ENCODE data around the gene NTM.

The NTM gene

DNA sequence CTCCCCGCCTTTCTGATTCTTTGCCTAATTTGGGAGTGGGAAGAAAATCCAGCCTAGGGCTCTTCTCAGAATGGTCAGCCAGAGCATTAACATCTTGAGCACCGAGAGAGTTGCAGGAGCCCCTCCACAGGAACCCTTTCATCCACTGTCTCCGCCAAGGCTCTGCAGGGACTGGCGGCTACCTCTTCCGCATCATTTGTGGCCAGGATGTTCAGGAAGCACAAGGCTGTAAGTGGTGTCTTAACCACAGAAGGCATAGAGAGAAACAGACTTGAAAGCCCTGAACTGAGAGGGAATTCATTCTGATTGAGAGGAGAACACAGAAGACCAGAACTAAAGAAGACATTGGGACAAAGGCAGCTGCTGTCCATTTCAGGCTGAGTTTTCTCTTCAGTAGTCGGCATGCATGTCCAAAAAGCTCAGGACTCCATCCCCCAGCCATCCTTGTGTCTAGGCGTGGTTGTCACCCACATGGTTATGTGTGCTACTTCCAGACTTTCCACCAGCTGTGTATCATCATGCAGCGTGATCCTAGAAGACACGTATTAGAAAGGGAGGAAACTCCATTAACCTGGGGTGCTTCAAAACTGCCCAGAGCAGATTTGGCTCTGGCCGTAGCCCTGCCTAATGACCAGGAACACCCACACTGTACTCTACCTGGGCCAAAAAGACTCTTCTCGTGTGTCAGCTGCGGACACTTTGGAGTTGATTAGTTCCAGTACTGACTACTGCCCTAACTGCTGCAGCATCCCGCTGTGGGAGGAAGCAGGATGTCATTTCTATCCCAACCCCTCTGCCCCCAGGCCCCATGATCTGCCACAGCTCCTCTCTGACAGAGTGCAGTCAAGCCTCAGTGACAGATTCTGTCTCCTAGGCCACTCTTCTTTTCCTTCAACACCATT, 725.1 kb downstream of the NTM start:
- no peak for DNase-seq

GRCh38 chr11:132096132-132096825, 725.9 kb downstream of the NTM start:
- no peak for DNase-seq

DNA sequence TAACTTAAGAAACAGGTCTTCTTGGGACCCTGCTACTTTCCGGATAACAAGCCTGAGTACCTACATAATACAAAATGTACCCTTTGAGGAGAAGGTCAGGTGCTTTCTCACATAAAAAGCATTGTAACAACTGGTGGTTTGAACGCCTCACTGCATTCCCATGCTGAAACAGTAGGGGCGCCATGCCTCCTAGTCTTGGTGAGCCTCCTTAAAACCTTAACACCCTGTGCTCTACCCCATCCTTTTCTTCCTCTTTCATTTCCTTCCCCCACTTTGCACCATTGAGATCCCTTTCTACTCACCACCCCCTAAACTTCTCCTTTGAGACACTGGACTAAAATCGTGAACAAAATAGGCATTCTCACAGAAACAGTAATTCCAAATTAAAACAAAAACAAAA, 729.3 kb downstream of the NTM start:
- peak; percentile 68 to 74 for DNase-seq

GRCh38 chr11:132100583-132100982, 730.2 kb downstream of the NTM start:
- DNase-seq: no peak

- no peak for DNase-seq
These were observed 731.5 kb downstream of the NTM start for GRCh38 chr11:132101881-132102280.

DNA sequence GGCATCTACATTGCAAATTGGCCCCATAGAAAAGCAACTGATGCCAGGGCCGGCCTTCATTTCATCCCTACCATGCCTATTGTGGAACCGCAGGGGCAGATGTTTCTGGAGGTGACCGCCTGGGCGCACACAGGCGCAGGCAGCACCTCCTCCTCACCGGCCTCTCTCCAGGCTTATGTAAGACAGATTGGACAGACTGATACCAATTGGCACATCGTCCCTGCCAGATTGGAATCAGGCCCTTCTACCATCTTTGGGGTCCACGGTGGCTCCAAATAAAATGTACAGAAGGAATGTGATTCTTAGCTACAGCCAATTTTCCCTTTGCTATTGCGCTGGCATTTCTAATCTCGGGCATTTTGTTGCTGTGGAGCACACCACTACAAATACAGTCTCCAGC, 732.6 kb downstream of the NTM start:
- DNase-seq: no peak

- DNase-seq: no peak
These were observed 735.9 kb downstream of the NTM start for GRCh38 chr11:132106096-132106982.

- DNase-seq: no peak
These were observed 740.9 kb downstream of the NTM start for GRCh38 chr11:132111316-132111715.

GRCh38 chr11:132111838-132112237, 741.4 kb downstream of the NTM start:
- DNase-seq: no peak

DNA sequence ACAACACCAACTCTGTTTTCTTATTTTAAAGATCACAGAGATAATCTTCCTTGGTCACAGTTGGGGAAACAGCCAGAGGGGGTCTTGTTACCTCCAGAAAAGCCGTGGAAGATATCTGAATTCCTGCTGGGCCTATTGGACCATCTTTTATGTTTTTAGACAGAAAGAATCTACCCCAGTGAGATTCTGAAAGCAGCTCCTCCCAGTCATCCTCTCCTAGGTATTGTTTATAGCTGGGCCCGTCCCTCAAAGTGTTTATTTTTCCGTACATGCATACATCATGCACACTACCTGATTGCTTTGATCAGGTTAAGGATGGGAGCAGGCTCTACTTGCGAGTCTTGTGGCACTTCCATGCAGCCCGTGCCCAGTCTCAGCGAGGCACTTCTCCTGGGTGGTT, 742.4 kb downstream of the NTM start:
- DNase-seq: no peak

DNA sequence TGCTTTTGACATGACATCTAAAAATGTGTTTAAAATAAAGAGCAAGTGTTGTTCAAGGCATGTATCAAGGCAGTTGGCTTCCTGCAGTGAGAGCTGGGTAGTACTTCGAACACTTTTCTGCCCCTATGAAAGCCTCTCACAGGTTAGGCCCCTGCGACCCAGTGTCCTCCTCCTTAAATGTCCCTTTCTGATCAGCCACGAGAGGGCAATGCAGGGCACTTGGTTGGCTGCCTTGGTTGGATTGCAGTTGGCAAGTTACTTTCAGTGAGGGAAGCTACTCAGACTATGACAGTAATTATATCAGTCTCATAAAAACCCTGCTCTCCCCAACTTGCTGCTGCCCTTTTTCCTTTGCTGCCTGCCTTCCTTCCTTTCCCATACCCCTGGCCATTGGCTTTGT, 743.8 kb downstream of the NTM start:
- DNase-seq: peak; percentile 37 to 39

GRCh38 chr11:132114743-132115142, 744.3 kb downstream of the NTM start:
- no peak for DNase-seq

DNA sequence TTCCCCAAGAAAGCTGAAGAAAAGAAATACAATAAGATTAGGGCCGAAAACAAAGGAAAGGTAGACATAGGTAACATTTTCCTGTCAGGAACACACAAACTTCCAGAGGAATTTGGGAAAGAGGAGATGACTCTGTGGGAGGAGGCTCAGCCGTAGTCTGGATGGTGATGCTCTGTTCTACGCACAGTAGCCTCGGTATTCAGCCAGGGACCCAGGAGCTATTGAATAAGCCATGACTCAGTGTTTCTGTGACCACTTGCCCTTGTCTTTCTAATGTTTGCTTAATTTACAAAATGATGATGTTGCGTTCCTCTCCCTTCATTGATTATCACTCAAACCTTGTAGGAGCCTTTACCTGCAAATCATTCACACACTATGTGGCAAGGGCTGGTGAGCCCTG, 745.0 kb downstream of the NTM start:
- DNase-seq: no peak

DNA sequence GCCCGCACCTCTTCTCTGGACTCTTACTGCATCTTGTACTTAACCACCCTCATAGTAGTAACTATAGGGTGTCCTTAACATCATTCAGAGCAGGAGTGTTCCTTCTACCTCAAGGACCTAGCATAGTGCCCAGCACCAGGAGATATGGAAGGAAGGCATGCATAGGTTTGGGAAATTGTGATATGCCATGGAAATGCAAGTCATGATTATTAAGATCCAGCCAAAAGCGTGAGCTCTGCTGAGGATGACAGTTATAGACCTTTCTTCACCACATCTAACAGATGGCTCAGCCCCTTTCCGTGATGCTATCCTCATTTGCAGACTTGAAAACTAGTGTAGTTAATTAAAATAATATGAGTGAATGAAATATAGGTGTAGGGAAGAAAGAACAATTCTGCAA, 746.1 kb downstream of the NTM start:
- DNase-seq: no peak

DNA sequence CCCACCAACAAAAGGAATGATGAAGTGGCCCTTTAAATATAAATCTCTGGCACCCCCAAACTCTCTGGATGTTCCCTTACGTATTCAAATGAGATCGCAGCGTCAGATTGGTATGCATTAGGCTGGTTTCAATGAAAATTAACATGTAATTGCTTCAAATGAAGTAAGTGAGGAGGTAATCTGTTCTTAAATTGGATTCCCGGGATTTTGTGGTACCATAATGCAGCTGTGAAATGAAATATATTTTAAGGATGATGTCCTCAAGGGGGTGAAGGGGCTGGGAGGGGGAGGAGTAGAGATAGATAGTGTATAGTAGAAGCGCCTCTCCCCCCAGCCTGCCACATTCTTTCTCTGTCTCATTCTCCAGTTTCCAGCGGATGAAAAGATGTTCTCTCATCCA, 748.2 kb downstream of the NTM start:
- DNase-seq: no peak

- DNase-seq: no peak
These were observed 749.2 kb downstream of the NTM start for GRCh38 chr11:132119573-132119972.

GRCh38 chr11:132122735-132123134, 752.3 kb downstream of the NTM start:
- DNase-seq: no peak

DNA sequence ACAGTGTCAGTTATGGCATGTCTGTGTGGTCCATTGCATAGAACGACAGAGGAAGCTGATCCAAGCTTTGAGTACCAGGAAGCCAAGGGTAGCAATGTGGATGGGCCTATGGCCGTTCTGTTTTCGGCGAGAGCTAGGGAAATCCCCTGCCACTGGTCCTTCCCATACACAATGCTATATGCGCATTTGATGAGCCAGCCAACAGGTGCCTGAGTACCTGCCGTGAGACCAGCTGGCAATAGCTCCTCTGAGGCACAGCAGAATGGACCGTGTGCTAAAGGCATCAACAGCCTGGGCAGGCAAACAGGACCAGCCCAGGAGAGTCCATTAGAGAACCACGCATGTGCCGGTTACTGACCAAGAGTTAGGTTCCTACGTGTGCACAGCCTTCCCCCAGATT, 753.0 kb downstream of the NTM start:
- DNase-seq: no peak

- no peak for DNase-seq
These were observed 753.7 kb downstream of the NTM start for GRCh38 chr11:132123854-132124835.

DNA sequence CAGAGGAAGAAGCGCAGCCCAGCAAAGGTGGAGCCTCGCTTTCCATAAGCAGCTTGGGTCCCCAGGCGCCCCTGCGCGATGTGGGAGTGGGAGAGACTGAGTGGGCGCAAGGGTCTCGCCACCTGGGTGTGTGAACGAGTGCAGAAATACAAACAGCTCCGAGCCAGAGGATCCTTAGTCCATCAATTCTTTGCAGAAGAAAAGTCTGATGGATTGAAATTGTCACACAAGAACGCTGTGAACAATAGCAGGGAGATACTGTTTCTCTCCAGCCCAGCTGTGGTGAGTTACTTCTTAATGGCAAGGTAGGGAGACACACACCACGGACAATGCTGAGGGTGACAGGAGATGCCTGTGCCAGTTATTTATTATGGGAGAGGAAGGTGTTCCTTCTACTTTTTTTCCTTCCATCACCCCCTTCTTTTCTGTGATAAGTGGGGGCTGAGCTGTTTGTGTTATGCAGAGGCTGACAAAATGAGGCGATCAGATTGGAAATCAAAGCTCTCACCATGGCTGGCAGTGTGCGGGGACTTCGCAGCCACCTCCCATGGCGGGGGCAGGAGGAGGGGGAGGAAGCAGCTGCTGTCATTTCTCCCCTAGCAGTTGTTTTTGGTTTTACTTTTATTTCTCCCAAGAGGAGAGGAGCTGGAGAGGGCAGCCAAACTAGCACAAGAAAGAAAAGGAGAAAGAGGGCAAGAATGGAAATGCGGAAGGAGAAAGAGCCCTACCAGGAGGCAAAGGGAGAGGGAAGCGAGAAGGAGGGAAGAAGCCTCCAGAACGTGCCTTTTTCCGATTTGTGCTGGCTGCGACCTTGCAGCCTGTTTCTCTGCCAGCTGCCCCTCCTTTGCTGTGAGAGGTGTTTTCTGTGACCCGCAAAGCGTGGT, 755.8 kb downstream of the NTM start:
- DNase-seq: peak; percentile 9 to 18
